Suppressor macrophage (primary cell): ENCODE data around the gene TRIM51G.
"Not testable (repeated sequence)": the region's sequence is repeated elsewhere in the genome, so short reads cannot be mapped to it uniquely, and the experiment has no call there.

Experiments
- DNase-seq, 4 experiments: peaks; one replicate each; pipeline ENCODE4 v3.0.0-alpha.2; 2020 to 2022
- total RNA-seq, 17 experiments: gene quantifications; one replicate each; lab custom pipeline; 2026; ENCODE audit warnings: mixed read lengths in 6 of 17, inconsistent platforms in 3 of 17; lab: John Stamatoyannopoulos, UW

The TRIM51G gene, protein sequence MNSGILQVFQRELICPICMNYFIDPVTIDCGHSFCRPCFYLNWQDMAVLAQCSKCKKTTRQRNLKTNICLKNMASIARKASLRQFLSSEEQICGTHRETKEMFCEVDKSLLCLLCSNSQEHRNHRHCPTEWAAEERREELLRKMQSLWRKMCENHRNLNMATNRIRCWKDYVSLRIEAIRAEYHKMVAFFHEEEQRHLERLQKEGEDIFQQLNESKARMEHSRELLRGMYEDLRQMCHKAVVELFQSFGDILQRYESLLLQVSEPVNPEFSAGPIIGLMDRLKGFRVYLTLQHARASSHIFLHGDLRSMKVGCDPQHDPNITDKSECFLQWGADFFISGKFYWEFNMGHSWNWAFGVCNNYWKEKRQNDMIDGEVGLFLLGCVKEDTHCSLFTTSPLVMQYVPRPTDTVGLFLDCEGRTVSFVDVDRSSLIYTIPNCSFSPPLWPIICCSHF
- total RNA-seq = 0 to 0.99 (median 0) reads per million in 17 experiments

DNA sequence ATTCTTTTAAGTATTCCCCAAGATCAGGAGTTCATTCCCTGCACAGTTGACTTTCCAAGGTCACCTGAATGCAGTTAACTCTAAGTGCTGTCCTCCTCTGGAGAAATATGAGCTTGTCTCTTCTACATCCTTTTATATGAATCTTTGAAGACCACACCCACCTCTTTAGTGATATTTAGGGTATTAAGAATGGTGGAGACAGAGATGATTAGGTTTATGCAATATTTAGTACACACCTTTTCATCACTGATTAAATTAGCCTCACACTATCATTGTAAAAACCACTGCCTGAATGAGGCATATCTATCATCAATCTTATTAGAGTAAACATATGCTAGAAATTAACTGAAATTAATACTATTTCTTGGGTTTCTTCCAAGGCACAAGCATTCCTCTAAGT is at the start of gene TRIM51G:
TSS of gene TRIM51G (minus strand) at position 101 of the 400 bp plus-strand sequence. CDS start 2,190 bp downstream, outside the sequence.
- not testable (repeated sequence) for DNase-seq

DNA sequence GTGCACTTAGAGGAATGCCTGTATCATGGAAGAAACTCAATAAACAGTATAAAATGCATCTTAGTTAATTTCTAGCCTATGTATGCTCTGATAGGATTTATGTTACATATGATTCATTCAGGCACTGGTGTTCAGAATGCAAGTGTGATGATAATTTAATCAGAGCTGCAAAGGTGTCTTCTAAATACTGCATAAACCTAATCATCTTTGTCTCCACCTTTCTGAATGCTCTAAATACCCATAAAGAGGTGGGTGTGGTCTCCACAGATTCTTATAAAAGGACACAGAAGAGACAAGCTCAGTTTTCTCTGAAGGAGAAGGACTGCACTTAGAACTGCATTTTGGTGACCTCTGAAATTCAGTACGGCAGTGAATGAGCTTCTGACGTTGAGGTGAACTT is 44.8 kb upstream of the TRIM51G start, which contains the start of gene TRIM49B:
TSS of gene TRIM49B (plus strand) at position 301 of the 400 bp plus-strand sequence. CDS start 2,777 bp downstream, outside the sequence.
- not testable (repeated sequence) for DNase-seq

DNA sequence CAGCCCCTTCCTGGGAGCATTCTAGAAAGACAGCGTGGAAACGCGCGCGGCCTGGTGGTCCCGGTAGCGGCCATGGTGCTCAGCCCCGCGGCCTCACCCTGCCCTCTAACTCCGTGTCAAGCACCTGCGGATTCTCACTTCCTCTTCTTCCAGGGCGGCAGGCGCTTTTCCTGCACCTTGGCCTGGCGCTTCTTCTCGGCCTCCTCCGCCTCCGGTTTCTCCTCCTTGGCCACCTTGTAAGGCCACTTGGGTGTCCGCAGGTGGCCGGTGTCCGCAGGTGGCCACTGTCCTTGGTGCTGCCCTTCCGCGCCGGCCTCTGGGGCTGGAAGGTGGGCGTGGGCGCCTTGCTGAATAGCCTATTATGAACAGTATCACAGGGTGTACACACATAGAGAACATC is 15.1 kb downstream of the TRIM51G start:
- not testable (repeated sequence) for DNase-seq

DNA sequence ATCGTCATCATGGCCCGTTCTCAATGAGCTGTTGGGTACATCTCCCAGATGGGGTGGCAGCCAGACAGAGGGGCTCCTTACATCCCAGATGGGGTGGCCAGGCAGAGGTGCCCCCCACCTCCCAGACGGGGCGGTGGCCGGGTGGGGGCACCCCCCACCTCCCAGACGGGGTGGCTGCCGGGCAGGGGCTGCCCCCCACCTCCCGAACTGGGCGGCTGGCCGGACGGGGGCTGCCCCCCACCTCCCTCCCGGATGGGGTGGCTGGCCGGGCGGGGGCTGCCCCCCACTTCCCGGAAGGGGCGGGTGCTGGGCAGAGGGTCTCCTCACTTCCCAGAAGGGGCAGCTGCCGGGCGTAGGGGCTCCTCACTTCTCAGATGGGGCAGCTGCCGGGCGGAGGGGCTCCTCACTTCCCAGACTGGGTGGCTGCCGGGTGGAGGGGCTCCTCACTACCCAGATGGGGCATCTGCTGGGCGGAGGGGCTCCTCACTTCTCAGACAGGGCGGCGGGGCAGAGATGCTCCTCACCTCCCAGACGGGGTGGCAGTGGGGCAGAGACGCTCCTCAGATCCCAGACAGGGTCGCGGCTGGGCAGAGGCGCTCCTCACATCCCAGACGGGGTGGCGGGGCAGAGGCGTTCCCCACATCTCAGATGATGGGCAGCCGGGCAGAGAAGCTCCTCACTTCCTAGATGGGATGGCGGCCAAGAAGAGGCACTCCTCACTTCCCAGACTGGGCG is 28.2 kb downstream of the TRIM51G start:
- not testable (repeated sequence) for DNase-seq

DNA sequence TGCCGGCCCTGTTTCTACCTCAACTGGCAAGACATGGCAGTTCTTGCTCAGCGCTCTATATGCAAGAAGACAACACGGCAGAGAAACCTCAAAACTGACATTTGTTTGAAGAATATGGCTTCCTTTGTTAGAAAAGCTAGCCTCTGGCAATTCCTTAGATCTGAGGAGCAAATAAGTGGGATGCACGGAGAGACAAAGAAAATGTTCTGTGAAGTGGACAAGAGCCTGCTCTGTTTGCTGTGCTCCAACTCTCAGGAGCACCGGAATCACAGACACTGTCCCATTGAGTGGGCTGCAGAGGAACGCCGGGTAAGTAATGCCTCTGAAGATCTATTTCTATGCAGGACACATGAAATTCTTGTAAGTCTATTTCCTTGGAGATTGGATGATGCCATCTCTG is 37.9 kb downstream of the TRIM51G start:
- not testable (repeated sequence) for DNase-seq
